GM19239 (cell line): ENCODE results near the gene DGKB.

ENCODE experiments used
- DNase-seq: peaks from one replicate; pipeline ENCODE4 v3.0.0; 2011; ENCODE audit warnings: low spot score; ENCODE audit not compliant: insufficient read length
- FAIRE-seq: peaks from 2 replicates; lab custom pipeline; 2011; peaks lifted over from hg19 to GRCh38; lab: Jason Lieb, UNC

DGKB gene

GRCh38 chr7:14868937-14869336 lies 33.6 kb downstream of the DGKB start:
- no peak for FAIRE-seq
- no peak for DNase-seq

DNA sequence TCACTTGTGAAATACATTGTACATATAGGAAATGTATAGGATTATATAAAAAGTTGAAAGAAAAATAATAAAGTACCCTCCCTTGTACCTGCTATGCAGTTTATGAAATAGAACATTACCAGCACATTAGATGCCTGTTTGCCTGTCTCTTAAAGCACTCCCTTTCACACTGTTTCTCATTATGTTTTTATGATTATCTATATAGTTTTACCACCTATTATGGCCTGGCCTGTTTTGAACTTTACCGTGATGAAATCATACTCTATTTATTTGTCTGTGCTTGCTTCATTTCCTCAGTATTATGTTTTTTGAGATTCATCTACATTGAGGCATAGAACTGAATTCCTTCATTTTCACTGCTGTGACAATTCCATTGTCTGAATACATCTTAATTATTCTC lies 41.1 kb downstream of the DGKB start:
- FAIRE-seq = no peak
- DNase-seq = no peak

DNA sequence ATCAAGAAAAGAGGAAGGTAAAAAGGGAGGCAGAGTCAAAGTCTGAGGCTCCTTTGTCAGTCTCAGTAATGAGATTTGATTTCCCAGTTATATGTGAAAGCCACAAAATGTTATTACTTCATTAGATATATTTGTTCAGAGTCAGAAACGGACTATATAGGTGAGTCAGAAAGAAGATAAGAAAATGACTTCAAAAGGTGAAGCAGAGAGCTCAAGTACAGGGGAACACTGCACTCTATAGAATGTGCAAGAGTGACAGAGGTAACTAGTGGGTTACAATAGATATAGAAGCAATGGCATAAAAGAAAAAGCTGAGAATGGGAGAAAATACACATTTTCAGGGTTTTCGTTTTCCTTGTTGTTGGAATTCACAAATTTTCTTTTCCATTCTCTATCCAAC lies 43.3 kb downstream of the DGKB start:
- FAIRE-seq (no peak), DNase-seq (no peak)

DNA sequence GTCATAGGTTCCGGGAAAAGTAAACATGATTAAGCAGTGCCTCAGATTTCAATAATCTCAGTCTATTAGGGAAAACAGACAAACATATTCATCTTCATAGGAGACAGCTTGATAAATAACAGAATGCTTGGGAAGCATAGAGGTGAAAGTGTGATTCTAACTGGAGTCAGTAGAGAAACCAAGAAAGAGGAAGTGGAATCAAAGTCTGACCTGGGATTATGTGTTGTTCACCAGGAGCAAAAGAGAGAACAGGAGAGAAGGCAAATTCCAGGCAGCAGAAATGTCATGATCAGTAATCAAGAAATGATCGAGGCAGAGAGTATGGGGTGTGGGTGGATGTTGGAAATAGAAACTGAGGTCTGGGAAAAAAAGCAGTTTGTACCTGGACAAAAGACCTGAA lies 43.7 kb downstream of the DGKB start:
- no peak for FAIRE-seq
- DNase-seq = no peak

DNA sequence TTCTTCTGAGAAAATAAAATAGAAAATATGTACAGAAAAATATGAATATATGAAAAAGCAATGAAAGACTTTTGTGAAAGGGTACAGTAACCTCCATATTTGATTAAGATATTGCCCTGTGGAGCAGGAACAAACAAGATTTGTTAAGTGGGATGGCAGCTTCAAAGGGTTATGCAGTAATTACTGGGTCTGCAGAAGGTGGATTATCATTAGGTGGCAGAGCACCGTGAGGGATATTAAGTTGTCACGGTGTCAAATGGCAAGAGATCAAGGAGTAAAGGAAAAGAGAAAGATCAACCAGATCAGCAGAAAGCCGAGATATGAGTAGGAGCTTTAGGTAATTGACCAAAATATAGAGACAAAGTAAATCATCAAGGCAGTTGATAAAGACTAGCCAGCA lies 44.1 kb downstream of the DGKB start:
- FAIRE-seq = no peak
- DNase-seq = no peak

DNA sequence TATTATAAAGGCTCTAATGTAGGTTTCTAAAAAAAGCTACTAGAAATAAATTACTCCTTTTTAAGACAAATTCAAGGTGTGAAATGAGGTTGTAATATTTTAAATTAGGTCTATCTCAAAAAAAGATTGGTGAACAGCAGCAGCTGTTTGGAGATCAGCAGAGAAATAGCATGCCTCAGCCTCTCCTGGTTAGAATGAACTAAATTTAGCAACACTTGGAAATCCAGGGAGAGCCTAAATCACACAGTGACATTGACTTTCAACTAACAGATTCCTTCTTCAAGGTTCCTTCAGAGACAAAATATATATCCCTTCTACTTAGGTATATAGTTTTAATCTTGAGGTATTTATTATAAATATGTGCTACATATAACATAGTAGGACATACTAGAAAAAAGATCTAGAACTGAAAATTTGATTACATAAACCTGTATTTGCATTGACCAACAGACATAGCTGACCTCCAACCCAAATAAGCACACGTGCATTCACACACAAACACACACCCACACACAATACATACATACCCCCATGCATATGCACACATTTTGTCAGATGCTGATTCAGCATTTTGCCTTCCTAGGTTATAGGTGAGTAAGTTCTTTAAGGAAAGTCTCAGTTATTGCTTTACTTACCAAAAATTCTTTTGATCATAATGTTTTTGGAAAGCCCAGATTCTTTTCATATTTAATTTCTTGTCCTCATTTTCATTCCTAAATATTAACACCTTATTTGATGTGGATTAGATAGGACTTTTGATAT lies 47.3 kb downstream of the DGKB start:
- no peak for DNase-seq
- no peak for FAIRE-seq

DNA sequence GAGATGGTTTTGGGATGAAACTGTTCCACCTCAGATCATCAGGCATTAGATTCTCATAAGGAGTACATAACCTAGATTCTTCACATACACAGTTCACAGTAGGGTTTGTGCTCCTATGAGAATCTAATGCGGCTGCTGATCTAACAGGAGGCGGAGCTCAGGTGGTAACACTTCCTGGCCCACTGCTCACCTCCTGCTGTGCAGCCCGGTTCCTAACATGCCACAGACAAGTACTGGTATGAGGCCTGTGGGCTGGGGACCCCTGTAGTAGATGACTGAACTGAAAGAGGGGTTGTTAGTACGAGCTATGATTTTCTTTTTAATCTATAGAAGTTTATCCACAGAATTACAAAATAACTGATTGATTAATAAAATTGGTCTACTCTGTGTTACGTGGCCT lies 48.1 kb downstream of the DGKB start:
- FAIRE-seq (no peak), DNase-seq (no peak)

DNA sequence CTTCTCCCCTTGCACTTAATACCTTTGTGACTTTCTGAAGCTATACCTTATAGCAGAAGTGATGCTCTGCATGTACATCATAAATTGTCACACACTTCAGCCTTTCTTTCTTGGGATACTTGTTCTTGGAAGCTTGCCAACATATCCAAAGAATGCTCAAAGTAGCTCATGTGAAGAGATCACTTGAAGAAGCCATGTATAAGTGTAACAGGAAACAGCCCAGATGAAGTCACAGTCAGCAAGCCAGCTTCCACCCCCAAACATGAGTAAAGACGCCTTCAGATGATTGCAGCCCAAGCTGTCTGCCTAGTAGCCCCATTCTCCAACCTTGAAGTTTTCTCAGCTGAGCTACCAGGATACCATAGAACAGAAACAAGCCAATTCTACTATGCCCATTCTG lies 50.9 kb downstream of the DGKB start:
- no peak for FAIRE-seq
- no peak for DNase-seq

DNA sequence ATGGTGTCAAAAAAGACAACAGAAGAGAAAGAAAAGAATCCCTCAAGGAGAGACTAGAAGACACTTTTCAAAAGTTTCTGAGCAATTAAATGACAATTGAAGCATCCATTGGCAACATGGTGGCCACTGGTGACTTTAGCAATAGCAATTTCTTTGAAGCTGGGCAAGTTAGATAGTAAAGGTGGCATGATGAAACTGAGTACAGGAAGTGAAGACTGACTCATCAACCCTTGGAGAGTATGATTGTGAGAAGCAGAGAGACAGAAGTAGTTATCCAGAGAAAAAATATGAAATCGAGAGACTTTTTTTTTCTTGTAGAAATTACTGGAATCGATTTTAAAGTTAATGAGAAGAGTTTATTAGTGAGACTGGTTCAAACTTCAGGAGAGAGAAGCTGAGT lies 52.5 kb downstream of the DGKB start:
- no peak for FAIRE-seq
- no peak for DNase-seq

GRCh38 chr7:14846405-14846804 lies 56.1 kb downstream of the DGKB start:
- DNase-seq (no peak), FAIRE-seq (no peak)

- FAIRE-seq (no peak), DNase-seq (no peak)
Observed at GRCh38 chr7:14843755-14844154, 58.8 kb downstream of the DGKB start.

- no peak for DNase-seq
- no peak for FAIRE-seq
Observed at GRCh38 chr7:14842523-14842922, 60.0 kb downstream of the DGKB start.

GRCh38 chr7:14841869-14842268 lies 60.7 kb downstream of the DGKB start:
- no peak for FAIRE-seq

GRCh38 chr7:14841086-14841485 lies 61.5 kb downstream of the DGKB start:
- DNase-seq (no peak), FAIRE-seq (no peak)

More at GRCh38 chr7:14841869-14842268, 60.7 kb downstream of the DGKB start:
- DNase-seq = no peak

GRCh38 chr7:14839307-14839706 lies 63.2 kb downstream of the DGKB start:
- DNase-seq (no peak), FAIRE-seq (no peak)

GRCh38 chr7:14837216-14837615 lies 65.3 kb downstream of the DGKB start:
- DNase-seq = no peak
- FAIRE-seq = no peak

DNA sequence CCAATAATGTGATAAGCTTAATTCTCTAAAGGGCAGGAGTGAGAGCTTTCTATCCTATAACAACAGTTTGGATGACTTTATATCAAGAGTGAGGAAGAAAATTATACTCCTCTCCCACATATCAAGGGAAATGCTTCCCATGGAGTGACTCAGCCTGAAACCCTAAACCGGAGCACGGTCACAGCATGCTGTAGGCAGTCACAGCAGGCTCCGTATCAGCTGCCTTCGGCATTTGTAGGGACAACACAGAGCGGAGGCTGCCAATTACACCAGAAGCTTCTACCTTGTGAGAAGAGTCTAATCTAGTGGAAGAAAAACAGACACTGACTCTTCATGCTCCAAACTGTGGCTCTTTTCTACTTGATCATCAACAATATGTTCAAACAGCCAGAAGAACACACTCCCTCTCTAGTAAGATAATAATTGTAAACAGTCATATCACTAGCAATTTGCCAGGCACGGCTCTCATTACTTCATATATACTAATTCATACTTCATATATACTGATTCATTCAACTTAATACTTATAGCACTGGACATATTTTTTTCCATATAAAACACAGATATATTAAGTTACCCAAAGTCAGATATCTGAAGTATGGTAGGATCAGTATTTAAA lies 65.9 kb downstream of the DGKB start:
- FAIRE-seq (no peak), DNase-seq (no peak)

DNA sequence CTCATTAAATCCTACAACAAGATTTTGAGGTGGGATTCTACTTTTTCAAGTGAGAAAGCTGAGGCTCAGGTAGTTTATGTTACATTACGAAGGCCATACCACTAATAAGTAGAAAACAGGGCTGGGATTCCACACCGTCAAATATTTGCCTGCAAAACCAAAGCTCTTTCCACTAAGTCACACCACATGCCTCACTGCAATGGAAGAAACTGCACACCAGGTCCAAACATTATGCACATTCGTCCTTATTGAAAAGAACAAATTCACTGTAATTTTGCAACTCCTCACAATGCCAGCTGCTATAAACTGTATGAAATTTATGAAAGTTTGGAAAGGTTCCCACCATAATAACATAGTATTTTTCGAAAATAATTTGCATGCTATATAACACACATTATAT lies 66.5 kb downstream of the DGKB start:
- DNase-seq (no peak), FAIRE-seq (no peak)

- FAIRE-seq = no peak
- no peak for DNase-seq
Observed at GRCh38 chr7:14835384-14835783, 67.2 kb downstream of the DGKB start.

- DNase-seq (no peak), FAIRE-seq (no peak)
Observed at GRCh38 chr7:14834883-14835282, 67.7 kb downstream of the DGKB start.

DNA sequence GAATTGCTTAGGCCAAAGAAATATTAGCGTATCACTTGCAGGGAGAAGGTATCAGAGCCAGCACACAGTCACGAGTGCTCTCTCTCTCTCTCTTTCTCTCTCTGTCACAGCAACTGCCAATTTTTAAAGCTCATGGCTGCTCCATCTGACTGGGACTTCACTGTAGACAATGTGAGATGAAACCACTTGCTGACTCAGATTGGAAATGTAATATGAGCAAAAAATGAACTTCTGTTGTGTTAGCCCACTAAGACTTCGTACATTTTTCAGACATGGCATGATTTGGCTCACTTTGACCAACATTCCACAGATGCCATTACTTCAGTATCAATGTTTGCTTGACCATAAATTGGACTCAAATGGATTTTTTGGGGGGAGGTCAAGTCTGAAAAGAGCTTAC lies 68.1 kb downstream of the DGKB start:
- DNase-seq (no peak), FAIRE-seq (no peak)

DNA sequence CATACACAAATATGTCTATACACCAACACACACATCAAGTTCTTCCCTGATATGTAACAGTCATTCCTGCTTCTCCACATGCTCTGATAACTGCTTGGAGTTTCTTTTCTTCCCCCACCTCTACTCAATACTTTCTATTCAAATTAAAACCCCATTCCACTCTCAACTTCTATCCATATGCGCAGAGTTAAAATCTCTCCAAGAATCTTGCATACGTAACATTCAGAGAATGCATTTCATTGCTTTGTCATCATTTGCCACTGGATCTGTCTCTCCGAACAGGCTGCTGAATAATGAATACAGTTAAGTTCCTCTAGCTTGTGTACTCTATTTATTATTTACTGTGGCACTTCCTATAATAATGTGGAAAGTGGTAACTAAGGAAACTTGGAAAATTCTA lies 68.8 kb downstream of the DGKB start:
- no peak for DNase-seq
- FAIRE-seq = no peak
